Neural progenitor cell (in vitro differentiated cells): ENCODE data around the gene ZCWPW1.

Experiments
- EZH2phosphoT487 ChIP-seq: fragments of 200-600 bp; sonication (generic); IDR thresholded peaks from 2 replicates; pipeline ENCODE4 v1.6.1; 2017; ENCODE audit warnings: antibody characterized with exemption
- TF ChIP-seq, protein P1 (sequence below): fragments of 200-600 bp; sonication (generic); IDR thresholded peaks from 2 replicates; pipeline ENCODE4 v1.5.1; 2017; ENCODE audit warnings: antibody characterized with exemption, mild to moderate bottlenecking

DNA sequence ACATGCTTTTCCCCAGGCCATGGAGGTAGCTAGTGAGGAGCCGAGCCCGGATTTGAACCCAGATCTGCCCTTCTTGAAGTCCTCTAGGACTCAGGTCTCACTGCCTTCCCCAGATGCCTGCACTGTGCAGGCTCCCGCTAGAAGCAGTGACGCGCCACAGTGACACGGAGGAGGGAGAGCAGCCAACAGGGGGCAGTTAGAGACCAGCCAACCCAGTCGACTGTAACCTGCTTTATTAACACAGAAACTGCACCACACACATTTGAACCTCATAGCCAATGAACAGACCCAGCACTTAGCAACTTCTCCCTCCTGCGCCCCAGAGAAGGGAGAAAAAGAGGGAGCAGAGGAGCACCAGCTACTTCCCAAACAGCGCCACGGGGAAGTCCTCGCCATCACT, 27.8 kb downstream of the ZCWPW1 start:
- TF ChIP-seq, protein P1, sequence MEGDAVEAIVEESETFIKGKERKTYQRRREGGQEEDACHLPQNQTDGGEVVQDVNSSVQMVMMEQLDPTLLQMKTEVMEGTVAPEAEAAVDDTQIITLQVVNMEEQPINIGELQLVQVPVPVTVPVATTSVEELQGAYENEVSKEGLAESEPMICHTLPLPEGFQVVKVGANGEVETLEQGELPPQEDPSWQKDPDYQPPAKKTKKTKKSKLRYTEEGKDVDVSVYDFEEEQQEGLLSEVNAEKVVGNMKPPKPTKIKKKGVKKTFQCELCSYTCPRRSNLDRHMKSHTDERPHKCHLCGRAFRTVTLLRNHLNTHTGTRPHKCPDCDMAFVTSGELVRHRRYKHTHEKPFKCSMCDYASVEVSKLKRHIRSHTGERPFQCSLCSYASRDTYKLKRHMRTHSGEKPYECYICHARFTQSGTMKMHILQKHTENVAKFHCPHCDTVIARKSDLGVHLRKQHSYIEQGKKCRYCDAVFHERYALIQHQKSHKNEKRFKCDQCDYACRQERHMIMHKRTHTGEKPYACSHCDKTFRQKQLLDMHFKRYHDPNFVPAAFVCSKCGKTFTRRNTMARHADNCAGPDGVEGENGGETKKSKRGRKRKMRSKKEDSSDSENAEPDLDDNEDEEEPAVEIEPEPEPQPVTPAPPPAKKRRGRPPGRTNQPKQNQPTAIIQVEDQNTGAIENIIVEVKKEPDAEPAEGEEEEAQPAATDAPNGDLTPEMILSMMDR, result peak; percentile 50
- no peak for TF ChIP-seq EZH2phosphoT487
